SK-N-SH treated with all-trans-retinoic acid at 6 μM for 48 hours (cell line): ENCODE measurements around the gene SDK1.

Source experiments
- ATAC-seq: fragments of 200-7000 bp; cut with Tn5 transposase; 3 replicates; pipeline ENCODE4 v1.9.1; 2020; ENCODE audit warnings: mild to moderate bottlenecking, moderate library complexity
- ARNTL ChIP-seq: fragments of 450-650 bp; formaldehyde crosslinking; IDR thresholded peaks from 2 replicates; pipeline ENCODE4 v1.5.0; 2020; ENCODE audit warnings: low read depth, mild to moderate bottlenecking, moderate library complexity, borderline replicate concordance
- BACH2 ChIP-seq: fragments of 250-450 bp; sonication (Bioruptor Pico); IDR thresholded peaks from 2 replicates; pipeline ENCODE4 v1.9.0; 2021; ENCODE audit warnings: mild to moderate bottlenecking, borderline replicate concordance
- CREB5 ChIP-seq: fragments of 250-450 bp; sonication (Bioruptor Pico); IDR thresholded peaks from 2 replicates; pipeline ENCODE4 v1.5.1; 2020; ENCODE audit warnings: low read depth, mild to moderate bottlenecking, moderate library complexity
- CSDC2 ChIP-seq: fragments of 250-450 bp; sonication (Bioruptor Pico); IDR thresholded peaks from 2 replicates; pipeline ENCODE4 v1.5.0; 2020; ENCODE audit warnings: mild to moderate bottlenecking, moderate library complexity
- ESRRG ChIP-seq: fragments of 250-450 bp; sonication (Bioruptor Pico); IDR thresholded peaks from 2 replicates; pipeline ENCODE4 v1.6.1; 2021; ENCODE audit warnings: mild to moderate bottlenecking
- ISL1 ChIP-seq: fragments of 250-450 bp; sonication (Bioruptor Pico); IDR thresholded peaks from 2 replicates; pipeline ENCODE4 v2.1.2; 2022; ENCODE audit warnings: mild to moderate bottlenecking, moderate library complexity
- OSR1 ChIP-seq: fragments of 250-450 bp; sonication (Bioruptor Pico); IDR thresholded peaks from 2 replicates; pipeline ENCODE4 v1.8.0; 2022; ENCODE audit warnings: moderate library complexity, mild to moderate bottlenecking, inconsistent platforms
- PATZ1 ChIP-seq: fragments of 250-450 bp; sonication (Bioruptor Pico); IDR thresholded peaks from 2 replicates; pipeline ENCODE4 v1.8.0; 2020; ENCODE audit warnings: mild to moderate bottlenecking, moderate library complexity, borderline replicate concordance
- PPARA ChIP-seq: fragments of 250-450 bp; sonication (Bioruptor Pico); IDR thresholded peaks from 2 replicates; pipeline ENCODE4 v1.5.0; 2020; ENCODE audit warnings: mild to moderate bottlenecking, borderline replicate concordance
- RARB ChIP-seq: fragments of 250-450 bp; sonication (Bioruptor Pico); IDR thresholded peaks from 2 replicates; pipeline ENCODE4 v1.8.0; 2021; ENCODE audit warnings: mild to moderate bottlenecking, moderate library complexity
- TCF4 ChIP-seq: fragments of 250-450 bp; sonication (Bioruptor Pico); IDR thresholded peaks from 2 replicates; pipeline ENCODE4 v1.8.0; 2021; ENCODE audit warnings: mild to moderate bottlenecking, moderate library complexity, borderline replicate concordance
- TOX ChIP-seq: fragments of 250-450 bp; sonication (Bioruptor Pico); IDR thresholded peaks from 2 replicates; pipeline ENCODE4 v1.8.0; 2021; ENCODE audit warnings: mild to moderate bottlenecking, moderate library complexity, borderline replicate concordance
- TSHZ2 ChIP-seq: fragments of 250-450 bp; sonication (Bioruptor Pico); IDR thresholded peaks from 2 replicates; pipeline ENCODE4 v1.5.0; 2020; ENCODE audit warnings: mild to moderate bottlenecking, moderate library complexity
- ZC3H10 ChIP-seq: fragments of 250-450 bp; sonication (Bioruptor Pico); IDR thresholded peaks from 2 replicates; pipeline ENCODE4 v1.5.1; 2021; ENCODE audit warnings: mild to moderate bottlenecking, moderate library complexity
- ZFP3 ChIP-seq: fragments of 250-450 bp; sonication (Bioruptor Pico); IDR thresholded peaks from 2 replicates; pipeline ENCODE4 v1.5.0; 2020; ENCODE audit warnings: mild to moderate bottlenecking, moderate library complexity
- ZFP30 ChIP-seq: fragments of 450-650 bp; formaldehyde crosslinking; IDR thresholded peaks from 2 replicates; pipeline ENCODE4 v1.5.0; 2022; ENCODE audit warnings: mild to moderate bottlenecking, moderate library complexity
- ZNF565 ChIP-seq: fragments of 450-650 bp; formaldehyde crosslinking; conservative IDR thresholded peaks from 2 replicates; pipeline ENCODE4 v1.5.0; 2020; ENCODE audit warnings: low read depth, mild to moderate bottlenecking, moderate library complexity
- ZNF70 ChIP-seq: fragments of 450-650 bp; formaldehyde crosslinking; IDR thresholded peaks from 2 replicates; pipeline ENCODE4 v1.5.0; 2020; ENCODE audit warnings: mild to moderate bottlenecking, moderate library complexity
- ZNF8 ChIP-seq: fragments of 450-650 bp; formaldehyde crosslinking; IDR thresholded peaks from 2 replicates; pipeline ENCODE4 v1.5.0; 2020; ENCODE audit warnings: mild to moderate bottlenecking, moderate library complexity

The SDK1 gene

GRCh38 chr7:4162884-4163564 lies 862.0 kb downstream of the SDK1 start:
- ATAC-seq, result no peak
- TF ChIP-seq PATZ1 (CRISPR knock-in tag), result no peak
- no peak for TF ChIP-seq TOX
- TF ChIP-seq ISL1 (CRISPR knock-in tag), result no peak
- TF ChIP-seq CSDC2 (CRISPR knock-in tag), result no peak
- no peak for TF ChIP-seq ZNF8 (CRISPR knock-in tag)
- no peak for TF ChIP-seq ESRRG (CRISPR knock-in tag)
- TF ChIP-seq ZNF70 (CRISPR knock-in tag), result no peak
- no peak for TF ChIP-seq TCF4 (CRISPR knock-in tag)
- no peak for TF ChIP-seq ZC3H10 (CRISPR knock-in tag)
- TF ChIP-seq ZNF565 (CRISPR knock-in tag), result no peak
- TF ChIP-seq TSHZ2 (CRISPR knock-in tag), result no peak
- TF ChIP-seq ARNTL (CRISPR knock-in tag), result no peak

GRCh38 chr7:4163565-4164203 lies 862.6 kb downstream of the SDK1 start:
- no peak for ATAC-seq
- TF ChIP-seq ZFP3 (CRISPR knock-in tag), result no peak
- no peak for TF ChIP-seq ZNF565 (CRISPR knock-in tag)
- no peak for TF ChIP-seq TSHZ2 (CRISPR knock-in tag)
- no peak for TF ChIP-seq OSR1 (CRISPR knock-in tag)
- TF ChIP-seq CREB5 (CRISPR knock-in tag), result no peak
- no peak for TF ChIP-seq PATZ1 (CRISPR knock-in tag)
- no peak for TF ChIP-seq ZC3H10 (CRISPR knock-in tag)
- TF ChIP-seq BACH2 (CRISPR knock-in tag), result no peak
- no peak for TF ChIP-seq PPARA (CRISPR knock-in tag)
- no peak for TF ChIP-seq TOX
- TF ChIP-seq ZFP30, result no peak
- TF ChIP-seq RARB (CRISPR knock-in tag), result no peak
- no peak for TF ChIP-seq ISL1 (CRISPR knock-in tag)
- TF ChIP-seq, all 23 proteins: peak for 0
